GM12873 (cell line): ENCODE results near the gene FCAMR.

ENCODE experiments used
- TF ChIP-seq, protein P1 (sequence below): IDR thresholded peaks from 2 replicates; pipeline ENCODE4 v1.5.1; 2012; ENCODE audit warnings: low read depth, mild to moderate bottlenecking, moderate library complexity, low read length, control low read depth; ENCODE audit not compliant: insufficient read depth; ENCODE audit errors: missing control alignments

Gene FCAMR

DNA sequence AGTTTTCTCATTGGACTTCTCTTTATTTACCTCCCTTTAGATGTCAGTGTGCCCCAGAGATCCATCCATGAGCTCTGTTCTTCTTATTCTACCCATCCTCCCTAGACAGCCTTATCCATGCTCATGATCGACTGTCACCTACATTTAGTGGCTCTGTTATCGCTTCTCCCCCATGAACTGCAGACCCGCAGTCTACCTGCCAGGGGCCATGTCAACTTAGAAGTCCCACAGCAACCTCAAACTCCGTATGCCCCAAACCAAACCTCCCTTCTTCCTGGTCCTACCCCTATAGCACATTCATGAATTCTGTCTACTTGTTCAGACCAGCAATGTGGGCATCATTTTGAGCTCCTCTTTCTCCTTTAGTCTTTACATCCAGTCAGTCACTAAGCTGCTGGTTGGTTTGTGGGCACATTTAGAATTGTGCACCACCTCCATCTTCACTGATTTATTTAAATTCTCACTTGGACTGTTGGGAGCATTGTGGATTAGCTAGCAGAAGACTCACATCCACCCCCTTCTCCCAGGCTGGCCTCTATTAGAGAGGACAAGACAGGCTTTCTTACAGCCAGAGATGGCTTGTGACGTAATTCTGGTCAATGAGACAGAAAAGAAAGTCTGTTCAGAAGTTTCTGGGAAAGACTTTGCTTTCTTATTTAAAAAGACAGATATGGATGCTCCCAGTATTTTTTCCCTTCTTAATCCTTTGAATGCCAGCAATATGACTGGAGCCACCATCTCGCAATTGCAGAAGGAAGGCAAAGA, 43.2 kb upstream of the FCAMR start:
- TF ChIP-seq, protein P1, sequence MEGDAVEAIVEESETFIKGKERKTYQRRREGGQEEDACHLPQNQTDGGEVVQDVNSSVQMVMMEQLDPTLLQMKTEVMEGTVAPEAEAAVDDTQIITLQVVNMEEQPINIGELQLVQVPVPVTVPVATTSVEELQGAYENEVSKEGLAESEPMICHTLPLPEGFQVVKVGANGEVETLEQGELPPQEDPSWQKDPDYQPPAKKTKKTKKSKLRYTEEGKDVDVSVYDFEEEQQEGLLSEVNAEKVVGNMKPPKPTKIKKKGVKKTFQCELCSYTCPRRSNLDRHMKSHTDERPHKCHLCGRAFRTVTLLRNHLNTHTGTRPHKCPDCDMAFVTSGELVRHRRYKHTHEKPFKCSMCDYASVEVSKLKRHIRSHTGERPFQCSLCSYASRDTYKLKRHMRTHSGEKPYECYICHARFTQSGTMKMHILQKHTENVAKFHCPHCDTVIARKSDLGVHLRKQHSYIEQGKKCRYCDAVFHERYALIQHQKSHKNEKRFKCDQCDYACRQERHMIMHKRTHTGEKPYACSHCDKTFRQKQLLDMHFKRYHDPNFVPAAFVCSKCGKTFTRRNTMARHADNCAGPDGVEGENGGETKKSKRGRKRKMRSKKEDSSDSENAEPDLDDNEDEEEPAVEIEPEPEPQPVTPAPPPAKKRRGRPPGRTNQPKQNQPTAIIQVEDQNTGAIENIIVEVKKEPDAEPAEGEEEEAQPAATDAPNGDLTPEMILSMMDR, result no peak

DNA sequence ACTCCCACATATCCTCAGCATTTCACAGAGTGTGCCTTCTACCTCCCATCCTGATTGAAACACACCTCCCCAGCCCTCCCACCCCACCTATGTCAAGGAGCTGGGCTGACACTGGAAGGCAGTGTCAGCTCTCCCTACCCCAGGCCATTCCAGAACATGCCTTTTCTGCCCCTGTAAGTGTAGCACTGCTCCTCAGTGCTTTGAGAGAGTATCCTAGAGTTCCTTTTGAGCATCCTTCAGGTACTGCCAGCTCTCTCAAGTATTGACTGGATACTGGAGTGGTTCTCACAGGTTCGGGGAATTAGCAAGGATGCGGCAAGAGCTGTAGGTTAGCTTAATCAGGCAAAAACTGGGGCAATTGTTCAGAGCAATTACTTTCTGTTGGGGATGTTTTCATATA, 40.5 kb upstream of the FCAMR start:
- TF ChIP-seq, protein P1, result no peak

DNA sequence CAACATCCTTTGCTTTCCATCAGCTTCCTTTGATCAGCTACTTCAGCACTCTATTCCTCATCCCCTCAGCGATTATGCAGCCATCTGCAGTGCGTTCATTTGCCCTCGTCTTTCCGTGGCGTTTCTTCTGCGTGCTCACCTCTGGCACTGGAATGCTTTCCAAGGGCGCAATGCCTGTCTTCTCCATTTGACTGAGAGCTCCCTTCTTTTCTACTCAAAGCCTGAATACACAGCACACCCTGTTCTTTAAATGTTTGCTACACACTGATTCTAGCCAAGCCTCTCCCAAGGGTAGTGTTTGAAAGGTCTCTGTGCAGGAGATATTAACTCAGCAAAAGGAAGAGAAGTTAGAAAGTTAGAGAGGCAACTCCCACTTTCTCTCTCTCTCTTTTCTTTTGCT, 39.7 kb upstream of the FCAMR start:
- TF ChIP-seq, protein P1, result no peak

DNA sequence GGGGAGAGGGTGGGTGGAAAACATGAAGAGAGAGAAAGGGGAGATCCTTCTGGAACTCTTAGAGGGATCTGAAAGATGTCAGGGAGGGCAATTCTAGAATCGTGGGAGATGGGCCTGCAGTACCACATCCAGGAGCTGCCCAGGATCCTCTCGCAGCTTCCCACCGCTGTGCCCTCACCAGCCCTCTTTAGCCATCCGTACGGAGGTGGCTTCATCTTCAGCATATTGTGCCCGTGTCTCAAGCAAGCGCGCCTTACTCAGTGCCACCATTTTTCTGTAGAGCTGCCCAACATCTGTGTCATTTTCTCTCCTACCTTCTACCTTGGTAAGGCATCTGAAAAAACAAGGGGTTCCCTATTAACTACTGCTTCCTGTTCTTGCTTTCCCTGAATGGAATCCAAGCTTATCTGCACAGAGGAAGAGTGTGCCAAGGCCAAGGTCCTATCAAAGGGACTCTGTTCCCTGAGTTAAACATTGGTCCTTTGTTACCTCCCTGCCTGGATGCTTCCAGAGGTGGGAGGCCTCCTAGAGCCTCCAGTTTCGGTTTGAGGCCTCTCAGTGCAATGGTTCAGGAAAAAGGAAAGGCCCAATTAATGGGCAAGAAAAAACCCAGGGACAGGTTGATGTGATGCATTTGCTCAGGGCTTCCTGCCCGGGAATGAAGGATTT, 39.1 kb upstream of the FCAMR start:
- TF ChIP-seq, protein P1, result no peak

DNA sequence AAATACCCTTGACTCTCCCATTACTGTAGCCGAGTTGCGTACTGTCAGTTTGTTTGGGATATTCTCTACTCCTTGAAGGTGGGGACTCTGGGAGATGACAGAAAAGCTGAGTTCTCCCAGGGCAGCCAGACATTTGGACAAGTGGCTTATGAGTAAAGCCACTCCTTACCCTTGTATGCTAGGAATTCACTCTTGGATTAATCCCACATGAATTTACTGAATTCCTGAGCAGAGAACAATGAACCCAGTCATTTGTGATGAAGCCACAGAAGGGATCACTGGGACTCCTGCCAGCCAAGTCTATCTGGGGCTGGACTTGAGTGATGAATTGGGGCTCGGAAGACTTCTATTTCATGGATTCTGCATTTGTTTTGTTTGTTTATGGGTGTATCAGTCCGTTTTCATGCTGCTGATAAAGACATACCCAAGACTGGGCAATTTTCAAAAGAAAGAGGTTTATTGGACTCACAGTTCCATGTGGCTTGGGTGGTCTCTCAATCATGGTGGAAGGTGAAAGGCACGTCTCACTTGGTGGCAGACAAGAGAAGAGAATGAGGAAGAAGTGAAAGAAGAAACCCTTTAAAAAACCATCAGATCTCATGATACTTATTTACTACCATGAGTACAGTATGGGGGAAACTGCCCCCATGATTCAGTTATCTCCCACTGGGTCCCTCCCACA, 37.2 kb upstream of the FCAMR start:
- TF ChIP-seq, protein P1, result no peak

DNA sequence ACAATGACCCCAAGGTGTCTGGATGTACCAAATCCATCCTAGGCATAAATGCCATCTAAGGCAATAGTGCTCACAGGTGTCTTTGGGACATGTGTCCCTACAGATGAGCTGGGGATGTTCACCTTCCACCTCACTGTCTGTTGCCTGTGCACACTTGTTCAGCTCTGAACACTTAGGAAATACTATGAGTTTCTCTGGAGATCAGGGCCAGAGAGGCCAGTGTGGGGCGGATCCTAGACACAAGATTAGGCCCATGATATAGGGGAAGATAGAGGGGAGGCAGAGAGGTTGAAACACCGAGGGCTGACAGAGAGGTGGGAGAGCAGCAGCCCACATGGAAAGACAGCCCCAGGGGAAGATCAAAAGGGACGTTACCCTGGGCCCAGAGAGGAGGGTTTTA, 36.7 kb upstream of the FCAMR start:
- TF ChIP-seq, protein P1, result no peak

DNA sequence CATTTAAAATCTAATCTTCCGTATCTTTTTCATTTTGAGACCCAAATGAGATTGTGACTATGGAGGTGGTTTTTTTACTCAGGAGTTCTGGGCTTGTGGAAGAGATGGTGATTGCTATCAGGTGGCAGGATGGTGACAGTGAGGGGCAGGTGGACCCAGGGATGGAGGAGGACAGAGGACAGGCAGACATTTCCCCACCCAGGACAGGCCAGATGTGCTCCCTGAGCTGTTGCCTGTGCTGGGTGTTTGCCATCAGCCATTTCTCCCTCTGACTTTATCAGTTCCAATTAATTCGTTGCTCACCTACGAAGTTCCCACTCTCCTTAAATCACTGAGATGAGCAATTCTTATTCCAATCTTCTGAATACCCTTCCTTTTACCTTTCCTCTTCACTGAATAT, 35.8 kb upstream of the FCAMR start:
- TF ChIP-seq, protein P1, result no peak
